Hematopoietic multipotent progenitor cell (in vitro differentiated cells): Measurements from ENCODE around the gene DPH5. TPM values are rescaled to one million over a fixed set of nuclear protein-coding genes. Genes with fewer than 3 reads are reported as not detected.
"Not testable (repeated sequence)": the region's sequence is repeated elsewhere in the genome, so short reads cannot be mapped to it uniquely, and the experiment has no call there.

Experiments
- DNase-seq, 3 donors: peaks; one replicate each; pipeline ENCODE4 v3.0.0-alpha.2; 2011 to 2015; ENCODE audit warnings: low read depth in 2 of 3, low spot score in 2 of 3
- total RNA-seq: library from RNA; depleted of rRNA; stranded (reverse); fragments of >200 nt; gene quantifications from one replicate; pipeline ENCODE4 v1.2.3, GENCODE V29; 2012

Gene DPH5
- total RNA-seq, 1 donor = 29.6 TPM

GRCh38 chr1:100948721-100949405 is 76.7 kb downstream of the DPH5 start:
- not testable (repeated sequence) for DNase-seq

GRCh38 chr1:100947816-100948215 is 77.8 kb downstream of the DPH5 start:
- DNase-seq = not testable (repeated sequence)

DNA sequence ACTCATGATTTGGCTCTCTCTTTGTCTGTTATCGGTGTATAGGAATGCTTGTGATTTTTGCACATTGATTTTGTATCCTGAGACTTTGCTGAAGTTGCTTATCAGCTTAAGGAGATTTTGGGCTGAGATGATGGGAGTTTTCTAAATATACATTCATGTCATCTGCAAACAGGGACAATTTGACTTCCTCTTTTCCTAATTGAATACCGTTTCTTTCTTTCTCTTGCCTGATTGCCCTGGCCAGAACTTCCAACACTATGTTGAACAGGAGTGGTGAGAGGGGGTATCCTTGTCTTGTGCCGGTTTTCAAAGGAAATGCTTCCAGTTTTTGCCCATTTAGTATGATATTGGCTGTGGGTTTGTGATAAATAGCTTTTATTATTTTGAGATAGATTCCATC is 79.5 kb downstream of the DPH5 start:
- not testable (repeated sequence) for DNase-seq

- DNase-seq = no peak
These were observed 82.1 kb downstream of the DPH5 start for GRCh38 chr1:100943533-100943932.

DNA sequence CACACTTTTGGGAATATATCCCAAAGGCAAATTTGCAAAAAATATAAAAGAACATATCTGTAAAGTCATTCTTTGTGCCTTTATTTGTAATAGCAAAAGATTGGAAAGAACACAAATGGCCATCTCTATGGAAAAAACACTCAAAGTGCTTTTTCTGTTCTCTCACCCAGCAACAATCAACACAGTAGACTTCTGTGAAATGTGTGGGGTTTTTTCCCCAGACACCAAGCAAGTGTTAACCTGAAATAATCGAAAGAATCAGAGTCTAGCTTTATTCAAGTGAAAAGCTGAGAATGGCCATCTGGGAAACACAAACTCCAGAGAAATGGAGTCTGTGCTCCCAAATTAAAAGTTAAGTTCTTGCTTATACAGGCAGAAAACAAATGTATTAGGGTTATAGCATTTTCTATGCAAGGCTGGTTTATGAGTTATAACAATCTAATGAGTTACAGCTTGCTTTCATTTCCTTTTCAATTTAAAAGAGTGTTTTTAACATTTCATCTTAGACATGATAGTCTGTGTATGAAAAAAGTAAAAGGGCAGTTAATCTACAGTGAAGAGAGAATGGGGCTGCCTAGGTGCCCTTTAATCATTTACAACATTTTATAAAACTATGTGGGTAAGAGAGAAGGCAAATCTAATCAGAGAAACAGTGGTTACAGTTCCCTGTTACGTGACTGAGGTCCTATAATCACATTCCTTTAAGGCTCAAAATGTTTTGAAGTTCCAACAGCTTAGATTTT is 83.1 kb downstream of the DPH5 start:
- no peak for DNase-seq

DNA sequence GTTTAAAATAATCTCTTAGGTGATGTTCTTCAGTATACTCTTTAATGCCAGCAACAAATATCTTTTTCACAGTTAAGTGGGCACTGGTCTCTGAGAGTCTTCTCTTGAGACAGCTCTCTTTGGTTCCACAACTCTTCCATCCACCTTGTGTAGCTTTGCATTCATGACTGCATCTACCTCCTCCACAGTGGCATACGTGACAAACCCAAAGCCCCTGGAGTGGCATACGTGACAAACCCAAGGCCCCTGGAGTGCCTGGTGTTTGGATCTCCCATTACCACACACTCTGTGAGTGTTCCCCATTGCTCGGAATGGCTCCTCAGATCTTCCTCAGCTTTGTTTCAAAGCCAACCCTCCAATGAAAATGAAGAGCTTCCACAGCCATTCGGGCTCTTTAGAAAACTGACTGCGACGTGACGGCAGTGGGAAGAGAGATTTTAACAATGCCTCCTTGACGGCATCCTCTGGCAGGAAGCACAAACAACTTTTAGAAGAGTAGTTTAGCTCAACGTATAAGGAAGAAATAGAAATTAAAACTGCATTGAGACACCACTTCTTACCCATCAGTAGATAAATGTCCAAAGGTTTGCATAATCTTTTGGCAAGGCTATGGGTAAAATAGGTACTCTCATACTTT is 83.9 kb downstream of the DPH5 start:
- no peak for DNase-seq

DNA sequence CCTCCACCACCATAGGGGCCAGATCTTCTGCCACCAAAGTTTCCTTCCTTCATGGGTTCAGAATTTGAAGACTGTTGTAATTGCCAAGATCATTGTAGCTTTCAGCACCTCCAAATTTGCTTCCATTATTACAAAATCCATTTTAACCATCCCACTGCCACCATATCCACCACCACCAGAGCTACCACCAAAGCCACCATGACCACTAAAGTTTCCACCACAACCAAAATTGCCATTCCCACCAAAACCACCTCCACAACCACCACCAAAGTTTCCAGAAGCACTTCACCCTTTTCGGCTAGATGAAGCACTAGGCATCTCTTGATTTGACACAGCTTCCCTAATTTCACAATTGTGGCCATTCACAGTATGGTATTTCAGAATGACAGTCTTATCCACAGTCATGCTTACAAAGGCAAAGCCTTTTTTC is 84.5 kb downstream of the DPH5 start:
- no peak for DNase-seq

Other genes with a start within 250 kb of the DPH5 start
- gene EXTL2, start 130.9 kb downstream of the DPH5 start, total RNA-seq = 8.1 TPM
- 14.5 TPM for gene SLC30A7, start 129.7 kb downstream of the DPH5 start, total RNA-seq
- gene S1PR1, start 211.2 kb upstream of the DPH5 start, total RNA-seq = 9.4 TPM